ENCODE measurements around the gene CENPH.

GRCh38 chr5:69217151-69217511 lies 27.7 kb downstream of the CENPH start:
- TF ChIP-seq CTCF (IDR thresholded peaks at IDR 0.05): no peak
- no peak for TF ChIP-seq POLR2A (IDR thresholded peaks at IDR 0.05)

Measured in thyroid gland (tissue), 4 donors.